ENCODE results near the gene DNAH6. TPM values are rescaled to one million over a fixed set of nuclear protein-coding genes. Genes with fewer than 3 reads are reported as not detected.

DNAH6 gene
- total RNA-seq, 6 donors from 2014 or later, result 0.37 to 25.0 (median 4.2) TPM

- 52 to 76% methylated on average over 1 of the region's 1 CpG for WGBS, 2 donors
- Histone ChIP-seq H3K27ac (no peak overlapping the region), H3K36me3 (no peaks in the 10 kb centered on the region), H3K27me3 (no peaks in the 10 kb centered on the region), H3K9me3 (no peaks in the 10 kb centered on the region), H3K4me1 (no peaks in the 10 kb centered on the region), H3K4me3 (no peak overlapping the region)
- ATAC-seq (ENCODE audit: low FRiP score in 2 of 2), result no peak
- no peak for DNase-seq
- TF ChIP-seq, protein P1, sequence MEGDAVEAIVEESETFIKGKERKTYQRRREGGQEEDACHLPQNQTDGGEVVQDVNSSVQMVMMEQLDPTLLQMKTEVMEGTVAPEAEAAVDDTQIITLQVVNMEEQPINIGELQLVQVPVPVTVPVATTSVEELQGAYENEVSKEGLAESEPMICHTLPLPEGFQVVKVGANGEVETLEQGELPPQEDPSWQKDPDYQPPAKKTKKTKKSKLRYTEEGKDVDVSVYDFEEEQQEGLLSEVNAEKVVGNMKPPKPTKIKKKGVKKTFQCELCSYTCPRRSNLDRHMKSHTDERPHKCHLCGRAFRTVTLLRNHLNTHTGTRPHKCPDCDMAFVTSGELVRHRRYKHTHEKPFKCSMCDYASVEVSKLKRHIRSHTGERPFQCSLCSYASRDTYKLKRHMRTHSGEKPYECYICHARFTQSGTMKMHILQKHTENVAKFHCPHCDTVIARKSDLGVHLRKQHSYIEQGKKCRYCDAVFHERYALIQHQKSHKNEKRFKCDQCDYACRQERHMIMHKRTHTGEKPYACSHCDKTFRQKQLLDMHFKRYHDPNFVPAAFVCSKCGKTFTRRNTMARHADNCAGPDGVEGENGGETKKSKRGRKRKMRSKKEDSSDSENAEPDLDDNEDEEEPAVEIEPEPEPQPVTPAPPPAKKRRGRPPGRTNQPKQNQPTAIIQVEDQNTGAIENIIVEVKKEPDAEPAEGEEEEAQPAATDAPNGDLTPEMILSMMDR (IDR thresholded peaks at IDR 0.05), result no peak
- TF ChIP-seq POLR2A (IDR thresholded peaks at IDR 0.05) (no peak), EP300 (IDR thresholded peaks at IDR 0.05) (no peak), POLR2AphosphoS5 (IDR thresholded peaks at IDR 0.05) (no peak)
Measured at GRCh38 chr2:84725717-84726116, 209.4 kb downstream of the DNAH6 start.

GRCh38 chr2:84727315-84727714, 211.0 kb downstream of the DNAH6 start:
- Histone ChIP-seq H3K4me1 (no peaks in the 10 kb centered on the region), H3K27me3 (no peaks in the 10 kb centered on the region), H3K4me3 (no peak overlapping the region), H3K27ac (no peak overlapping the region), H3K36me3 (no peaks in the 10 kb centered on the region), H3K9me3 (no peaks in the 10 kb centered on the region)
- 91 to 100% methylated on average over 1 of the region's 1 CpG for WGBS, 2 donors
- ATAC-seq (ENCODE audit: low FRiP score in 2 of 2) (no peak), DNase-seq (no peak)
- TF ChIP-seq POLR2A (IDR thresholded peaks at IDR 0.05) (no peak), EP300 (IDR thresholded peaks at IDR 0.05) (no peak), POLR2AphosphoS5 (IDR thresholded peaks at IDR 0.05) (no peak)
- TF ChIP-seq, protein P1 (IDR thresholded peaks at IDR 0.05), result no peak

DNA sequence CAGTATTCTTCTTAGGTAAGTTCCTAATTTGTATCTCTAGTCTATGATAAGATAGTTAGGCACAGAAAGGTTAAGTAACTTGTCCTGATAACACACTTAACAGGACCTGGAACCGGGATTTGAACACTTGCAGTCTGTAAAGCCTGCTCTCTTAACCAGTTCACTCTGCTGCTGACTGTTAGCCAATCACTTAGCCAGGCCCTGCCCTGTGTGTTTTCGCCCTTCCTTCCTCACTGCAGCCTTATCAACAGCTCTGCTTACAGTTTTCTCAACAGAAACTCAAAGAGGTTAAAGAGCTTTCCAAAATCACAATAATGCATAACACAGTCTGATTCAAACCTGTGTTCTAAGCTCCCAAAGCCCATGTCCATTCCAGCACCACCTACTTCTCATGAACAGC, 212.9 kb downstream of the DNAH6 start:
- 56 to 65% methylated on average over 2 of the region's 2 CpGs for WGBS, 2 donors
- H3K36me3 ChIP-seq, result no peaks in the 10 kb centered on the region
- H3K27ac ChIP-seq, result no peak overlapping the region
- ATAC-seq (ENCODE audit: low FRiP score in 2 of 2) (no peak), DNase-seq (no peak)
- H3K9me3 ChIP-seq, result no peaks in the 10 kb centered on the region
- H3K4me3 ChIP-seq, result no peak overlapping the region
- no peaks in the 10 kb centered on the region for H3K4me1 ChIP-seq
- TF ChIP-seq, protein P1 (IDR thresholded peaks at IDR 0.05), result no peak
- TF ChIP-seq POLR2AphosphoS5 (IDR thresholded peaks at IDR 0.05) (no peak), EP300 (IDR thresholded peaks at IDR 0.05) (no peak), POLR2A (IDR thresholded peaks at IDR 0.05) (no peak)
- no peaks in the 10 kb centered on the region for H3K27me3 ChIP-seq

DNA sequence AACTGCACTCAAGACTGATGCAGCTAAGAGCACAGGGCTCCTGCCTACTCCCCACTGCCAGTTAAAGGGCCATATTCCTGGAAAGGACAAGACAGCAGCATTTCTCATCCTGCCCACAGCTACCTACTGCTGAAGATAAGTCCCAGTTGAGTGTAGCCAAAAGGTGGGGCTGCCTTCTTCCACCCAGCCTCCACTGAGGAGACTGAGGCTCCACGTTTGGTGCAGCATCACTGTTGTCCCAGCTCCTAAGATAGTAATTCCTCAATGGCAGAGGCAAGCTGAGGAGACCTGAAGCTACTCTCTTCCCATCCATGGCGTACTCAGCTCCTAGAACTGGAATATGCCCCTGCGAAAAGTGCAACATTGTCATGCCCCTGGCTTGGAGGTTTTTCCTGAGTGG, 214.9 kb downstream of the DNAH6 start:
- WGBS, 2 donors, result 83% methylated on average over 3 of the region's 3 CpGs
- Histone ChIP-seq H3K27ac (no peak overlapping the region), H3K4me3 (no peak overlapping the region), H3K9me3 (no peaks in the 10 kb centered on the region), H3K27me3 (no peaks in the 10 kb centered on the region), H3K36me3 (no peaks in the 10 kb centered on the region), H3K4me1 (no peaks in the 10 kb centered on the region)
- DNase-seq, result no peak
- ATAC-seq (ENCODE audit: low FRiP score in 2 of 2), result no peak
- TF ChIP-seq POLR2AphosphoS5 (IDR thresholded peaks at IDR 0.05), result no peak
- TF ChIP-seq EP300 (IDR thresholded peaks at IDR 0.05), result no peak
- TF ChIP-seq POLR2A (IDR thresholded peaks at IDR 0.05), result no peak

- DNase-seq (no peak), ATAC-seq (ENCODE audit: low FRiP score in 2 of 2) (no peak)
- H3K36me3 ChIP-seq, result no peaks in the 10 kb centered on the region
- WGBS, 2 donors, result 59 to 69% methylated on average over 6 of the region's 6 CpGs
- H3K27ac ChIP-seq, result no peak overlapping the region
- no peaks in the 10 kb centered on the region for H3K9me3 ChIP-seq
- no peak overlapping the region for H3K4me3 ChIP-seq
- no peaks in the 10 kb centered on the region for H3K4me1 ChIP-seq
- no peaks in the 10 kb centered on the region for H3K27me3 ChIP-seq
- no peak for TF ChIP-seq POLR2A (IDR thresholded peaks at IDR 0.05)
Measured at GRCh38 chr2:84732897-84733778, 216.8 kb downstream of the DNAH6 start.

GRCh38 chr2:84735389-84735788, 219.1 kb downstream of the DNAH6 start:
- no peak for ATAC-seq (ENCODE audit: low FRiP score in 2 of 2)
- no peak for TF ChIP-seq POLR2A (IDR thresholded peaks at IDR 0.05)
- TF ChIP-seq, protein P1 (IDR thresholded peaks at IDR 0.05), result no peak
- TF ChIP-seq EP300 (IDR thresholded peaks at IDR 0.05), result no peak
- TF ChIP-seq POLR2AphosphoS5 (IDR thresholded peaks at IDR 0.05), result no peak
- 79 to 81% methylated on average over 1 of the region's 1 CpG for WGBS, 2 donors
- H3K4me3 ChIP-seq, result no peak overlapping the region
- no peak for DNase-seq
- no peaks in the 10 kb centered on the region for H3K27me3 ChIP-seq
- no peak overlapping the region for H3K27ac ChIP-seq
- no peaks in the 10 kb centered on the region for H3K9me3 ChIP-seq
- no peaks in the 10 kb centered on the region for H3K4me1 ChIP-seq
- H3K36me3 ChIP-seq, result no peaks in the 10 kb centered on the region
